HepG2 (cell line): ENCODE results near the gene SHC3. TPM values are rescaled to one million over a fixed set of nuclear protein-coding genes. Genes with fewer than 3 reads are reported as not detected.
A peak's percentile ranks its signal among the peaks of the same experiment; 100 is the strongest.

ENCODE experiments used
- ATAC-seq: fragments of 200-7000 bp; cut with Tn5 transposase; 3 replicates; pipeline ENCODE4 v1.9.1; 2020; ENCODE audit warnings: mild to moderate bottlenecking, moderate library complexity
- BruUV-seq: library from RNA; stranded (reverse); fragments of 400-500 nt; replicated peaks from 2 replicates; lab custom pipeline; 2021; lab: Mats Ljungman, UMichigan
- CTCF ChIA-PET: fragments of 300-600 bp; formaldehyde crosslinking; extraction: SDS; loops from one replicate; lab custom pipeline; 2021; ENCODE audit warnings: low total read pairs, inconsistent platforms, low intra/inter-chr PET ratio; lab: Yijun Ruan, JAX
- POLR2A ChIA-PET: fragments of 350-600 bp; sonication (Branson Sonifier 250); formaldehyde crosslinking; loops from one replicate; lab custom pipeline; 2020; ENCODE audit warnings: antibody characterized with exemption, inconsistent platforms; lab: Yijun Ruan, JAX
- DNase-seq: peaks from one replicate; pipeline ENCODE4 v3.0.0-alpha.2; 2015; ENCODE audit warnings: low spot score
- FAIRE-seq: peaks from 3 replicates; lab custom pipeline; 2011; peaks lifted over from hg19 to GRCh38; lab: Jason Lieb, UNC
- H2AFZ ChIP-seq: one replicate; pipeline ENCODE4 v1.6.1; 2011; ENCODE audit warnings: low read length, inconsistent platforms
- H3K27ac ChIP-seq: fragments of 300-600 bp; 3 replicates; pipeline ENCODE4 v1.8.0; 2011; ENCODE audit warnings: mixed run types, mild to moderate bottlenecking, mixed read lengths, low read length, inconsistent platforms; ENCODE audit not compliant: insufficient read depth; ENCODE audit errors: extremely low read length
- H3K27me3 ChIP-seq, 2 experiments: fragments of 200-600 bp in 1 of 2; 2 replicates in 1 of 2; 3 replicates in 1 of 2; pipeline versions ENCODE4 v1.6.0 to v1.8.0; 2011; ENCODE audit warnings: low read length in 2 of 2, mild to moderate bottlenecking in 2 of 2, moderate library complexity in 2 of 2, inconsistent platforms in 1 of 2; ENCODE audit not compliant: insufficient read depth in 2 of 2, control insufficient read depth in 1 of 2
- H3K36me3 ChIP-seq, 2 experiments: fragments of 200-600 bp in 1 of 2; replicated peaks in 1 of 2; 2 replicates in 1 of 2; 3 replicates in 1 of 2; pipeline versions ENCODE4 v1.5.1 to v1.8.0; 2011; ENCODE audit warnings: low read length in 2 of 2, inconsistent platforms in 1 of 2; ENCODE audit not compliant: insufficient read depth in 2 of 2, control insufficient read depth in 1 of 2
- H3K4me1 ChIP-seq: 2 replicates; pipeline ENCODE4 v1.5.1; 2012; ENCODE audit warnings: low read length, inconsistent platforms; ENCODE audit not compliant: insufficient read depth
- H3K4me2 ChIP-seq: 2 replicates; pipeline ENCODE4 v1.6.0; 2011; ENCODE audit warnings: low read depth, low read length, inconsistent platforms
- H3K4me3 ChIP-seq, 3 experiments: fragments of 200-600 bp in 1 of 3; sonication (generic), shearing (Covaris generic) in 1 of 3; replicated peaks in 1 of 3; 2 replicates each; pipeline ENCODE4 v1.5.1; 2011 to 2016; ENCODE audit warnings: low read length in 3 of 3, inconsistent platforms in 2 of 3, low read depth in 2 of 3, mild to moderate bottlenecking in 2 of 3, control low read depth in 1 of 3, mixed read lengths in 1 of 3; ENCODE audit not compliant: insufficient read depth in 1 of 3
- H3K79me2 ChIP-seq: one replicate; pipeline ENCODE4 v1.6.1; 2011; ENCODE audit warnings: low read length, inconsistent platforms; ENCODE audit not compliant: insufficient read depth
- H3K9ac ChIP-seq: 2 replicates; pipeline ENCODE4 v1.6.0; 2011; ENCODE audit warnings: mild to moderate bottlenecking, low read depth, low read length, inconsistent platforms; ENCODE audit not compliant: insufficient read depth
- H3K9me3 ChIP-seq: 2 replicates; pipeline ENCODE4 v1.5.1; 2012; ENCODE audit warnings: mild to moderate bottlenecking, low read length
- H4K20me1 ChIP-seq: 2 replicates; pipeline ENCODE4 v1.6.0; 2011; ENCODE audit warnings: inconsistent platforms, mild to moderate bottlenecking, low read length, moderate library complexity; ENCODE audit not compliant: insufficient read depth
- MAFF ChIP-seq: IDR thresholded peaks from 2 replicates; pipeline ENCODE4 v1.6.1; 2011; ENCODE audit warnings: low read depth, low read length, improper control_type of control experiment
- MAFK ChIP-seq, 2 experiments: IDR thresholded peaks in 1 of 2; conservative IDR thresholded peaks in 1 of 2; 2 replicates each; pipeline ENCODE4 v1.6.1; 2011; ENCODE audit warnings: improper control_type of control experiment in 2 of 2, low read length in 2 of 2
- WGBS: methylation state at CpG from one replicate; pipeline ENCODE4 v1.1.6; 2017; ENCODE audit warnings: low lambda C conversion rate; 5-methylcytosine and 5-hydroxymethylcytosine counted together
- in situ Hi-C: cut with HindIII; loops from 2 replicates; pipeline ENCODE4 v1.10.0; 2017; ENCODE audit warnings: low pct_unique_long_range_greater_than_20kb; ENCODE audit not compliant: extremely low pct_ligation_motif_present
- intact Hi-C: fragments of 100-400 bp; cut with micrococcal nuclease; formaldehyde crosslinking; loops from one replicate; pipeline ENCODE4 v1.10.0; 2022; ENCODE audit not compliant: unreplicated experiment
- polyA plus RNA-seq, 8 experiments: library from polyadenylated mRNA; depleted of rRNA in 3 of 8; stranded (reverse) in 7 of 8; unstranded in 1 of 8; fragments of >200 nt; fragmentation: Illumina TruSeq in 4 of 8; extraction: Trizol in 4 of 8; gene quantifications; 2 replicates each; pipeline versions ENCODE4 v1.2.1 to v1.2.3, GENCODE V29; 2011 to 2016; ENCODE audit warnings: low read depth in 4 of 8, missing spikeins in 1 of 8, mixed read lengths in 1 of 8; ENCODE audit not compliant: insufficient read depth in 1 of 8
- total RNA-seq, 5 experiments: library from RNA; depleted of rRNA; stranded (reverse); fragments of >200 nt; fragmentation: Illumina TruSeq; extraction: Trizol; gene quantifications; 2 replicates each; pipeline ENCODE4 v1.2.3, GENCODE V29; 2016; ENCODE audit warnings: low read depth in 1 of 5
- TF ChIP-seq, protein P1 (sequence below): sonication (generic); formaldehyde crosslinking; conservative IDR thresholded peaks from 2 replicates; pipeline ENCODE4 v1.4.0; 2020; ENCODE audit warnings: missing genetic modification reagents
- TF ChIP-seq, protein P2 (sequence below): IDR thresholded peaks from 2 replicates; pipeline ENCODE4 v1.6.1; 2018; ENCODE audit warnings: missing genetic modification reagents, mild to moderate bottlenecking, missing compliant biosample characterization

Gene SHC3
- total and polyA plus RNA-seq, 2 of the 13 experiments (the other 11 are each of a cell fraction or from before 2014, with no cell fraction given): 0.09 to 0.89 TPM

DNA sequence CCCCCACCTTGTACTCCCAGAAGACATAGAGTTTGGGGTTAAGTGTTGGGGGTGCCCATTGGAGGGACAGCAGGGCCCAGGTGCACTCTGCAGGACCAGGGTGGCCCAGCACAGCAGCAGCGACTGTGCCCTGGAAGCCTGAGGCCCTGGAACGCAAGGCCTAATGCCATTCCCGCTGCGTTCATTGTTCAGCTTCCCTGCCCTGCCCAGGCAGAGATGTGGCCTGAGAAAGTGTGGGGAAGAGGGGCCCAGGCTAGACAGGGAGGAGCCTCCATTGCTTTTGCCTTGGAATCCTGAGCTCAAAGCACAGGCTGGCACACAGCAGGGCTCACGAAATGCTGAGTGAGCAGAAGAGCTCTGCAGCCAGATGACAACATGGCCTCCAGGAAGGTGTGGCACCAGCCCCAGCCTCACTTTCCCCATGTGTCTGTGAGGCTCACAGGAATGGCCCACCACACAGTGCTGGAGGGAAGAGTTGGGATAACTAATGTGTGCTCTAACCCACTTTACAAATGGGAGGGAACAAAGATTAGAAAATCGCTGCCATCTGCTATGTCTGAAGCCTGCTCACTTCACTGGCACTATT, 168.0 kb downstream of the SHC3 start:
- Histone ChIP-seq H3K9me3 (no peaks in the 10 kb centered on the region), H2AFZ (no peak overlapping the region), H3K9ac (no peak overlapping the region), H3K27me3 (no peaks in the 10 kb centered on the region), H3K4me3 (no peak overlapping the region), H4K20me1 (no peaks in the 10 kb centered on the region), H3K27ac (no peak overlapping the region), H3K79me2 (no peaks in the 10 kb centered on the region), H3K4me1 (no peaks in the 10 kb centered on the region), H3K4me2 (no peak overlapping the region), H3K36me3 (no peaks in the 10 kb centered on the region)
- in situ Hi-C loops: no loop called here
- BruUV-seq: no TSS peak
- ChIA-PET POLR2A (no interaction called here), CTCF (no interaction called here)
- WGBS: 36% methylated on average over 6 of the region's 6 CpGs
- DNase-seq: no peak
- intact Hi-C loops: no loop called here
- no peak for FAIRE-seq
- ATAC-seq: no peak
- TF ChIP-seq, protein P1, sequence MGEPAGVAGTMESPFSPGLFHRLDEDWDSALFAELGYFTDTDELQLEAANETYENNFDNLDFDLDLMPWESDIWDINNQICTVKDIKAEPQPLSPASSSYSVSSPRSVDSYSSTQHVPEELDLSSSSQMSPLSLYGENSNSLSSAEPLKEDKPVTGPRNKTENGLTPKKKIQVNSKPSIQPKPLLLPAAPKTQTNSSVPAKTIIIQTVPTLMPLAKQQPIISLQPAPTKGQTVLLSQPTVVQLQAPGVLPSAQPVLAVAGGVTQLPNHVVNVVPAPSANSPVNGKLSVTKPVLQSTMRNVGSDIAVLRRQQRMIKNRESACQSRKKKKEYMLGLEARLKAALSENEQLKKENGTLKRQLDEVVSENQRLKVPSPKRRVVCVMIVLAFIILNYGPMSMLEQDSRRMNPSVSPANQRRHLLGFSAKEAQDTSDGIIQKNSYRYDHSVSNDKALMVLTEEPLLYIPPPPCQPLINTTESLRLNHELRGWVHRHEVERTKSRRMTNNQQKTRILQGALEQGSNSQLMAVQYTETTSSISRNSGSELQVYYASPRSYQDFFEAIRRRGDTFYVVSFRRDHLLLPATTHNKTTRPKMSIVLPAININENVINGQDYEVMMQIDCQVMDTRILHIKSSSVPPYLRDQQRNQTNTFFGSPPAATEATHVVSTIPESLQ: no peak
- TF ChIP-seq MAFF (0 out of 2 replicates have a peak, but pooled peaks have one; percentile 7), MAFK (conservative IDR thresholded peaks at IDR 0.05 in 1 of 2, IDR thresholded peaks at IDR 0.05 in 1 of 2; ENCODE audit: low read length in 2 of 2) (peak; percentile 40 to 64; a peak in 2 of 4 replicates)

DNA sequence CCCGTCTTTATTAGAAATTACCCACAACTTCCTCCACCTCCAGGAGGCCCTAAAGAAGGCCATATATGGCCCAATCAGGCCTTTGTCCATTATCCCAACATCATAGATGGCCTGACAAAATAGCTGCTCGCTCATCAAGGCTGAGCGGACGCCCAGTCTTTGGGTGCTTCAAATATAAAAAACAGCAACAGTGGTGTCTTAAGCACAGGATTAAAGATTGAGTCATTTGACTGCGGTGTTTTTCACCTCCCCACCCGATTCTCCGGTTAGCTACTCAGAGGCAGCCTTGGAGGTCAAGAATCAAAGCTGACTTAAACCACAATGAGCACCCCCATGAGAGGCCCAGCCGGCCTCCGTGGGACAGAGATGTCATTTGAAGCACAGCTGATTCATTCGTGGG, 168.6 kb downstream of the SHC3 start:
- Histone ChIP-seq H3K27ac (no peak overlapping the region), H3K4me2 (no peak overlapping the region), H3K79me2 (no peaks in the 10 kb centered on the region), H3K27me3 (no peaks in the 10 kb centered on the region), H3K4me1 (no peaks in the 10 kb centered on the region), H3K9ac (no peak overlapping the region), H3K36me3 (no peaks in the 10 kb centered on the region), H4K20me1 (no peaks in the 10 kb centered on the region), H3K4me3 (no peak overlapping the region), H2AFZ (no peak overlapping the region), H3K9me3 (no peaks in the 10 kb centered on the region)
- CTCF ChIA-PET: no interaction called here
- BruUV-seq: no TSS peak
- POLR2A ChIA-PET: no interaction called here
- FAIRE-seq: no peak
- no peak for DNase-seq
- in situ Hi-C loops (no loop called here), intact Hi-C loops (no loop called here)
- ATAC-seq: no peak
- WGBS: 31% methylated on average over 10 of the region's 10 CpGs
- TF ChIP-seq, protein P2, sequence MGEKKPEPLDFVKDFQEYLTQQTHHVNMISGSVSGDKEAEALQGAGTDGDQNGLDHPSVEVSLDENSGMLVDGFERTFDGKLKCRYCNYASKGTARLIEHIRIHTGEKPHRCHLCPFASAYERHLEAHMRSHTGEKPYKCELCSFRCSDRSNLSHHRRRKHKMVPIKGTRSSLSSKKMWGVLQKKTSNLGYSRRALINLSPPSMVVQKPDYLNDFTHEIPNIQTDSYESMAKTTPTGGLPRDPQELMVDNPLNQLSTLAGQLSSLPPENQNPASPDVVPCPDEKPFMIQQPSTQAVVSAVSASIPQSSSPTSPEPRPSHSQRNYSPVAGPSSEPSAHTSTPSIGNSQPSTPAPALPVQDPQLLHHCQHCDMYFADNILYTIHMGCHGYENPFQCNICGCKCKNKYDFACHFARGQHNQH (CRISPR knock-in tag): no peak
